K562 (cell line): ENCODE data around the gene HNF4A. TPM values are rescaled to one million over a fixed set of nuclear protein-coding genes. Genes with fewer than 3 reads are reported as not detected.
A peak's percentile ranks its signal among the peaks of the same experiment; 100 is the strongest.

ENCODE experiments used
- ARHGAP35 ChIP-seq: fragments of 450-650 bp; IDR thresholded peaks from 2 replicates; pipeline ENCODE4 v1.6.1; 2018; ENCODE audit not compliant: partially characterized antibody
- BACH1 ChIP-seq: fragments of 200-800 bp; sonication (Bioruptor generic); IDR thresholded peaks from 2 replicates; pipeline ENCODE4 v1.6.1; 2016; ENCODE audit warnings: missing genetic modification characterization, missing compliant biosample characterization
- BDP1 ChIP-seq: IDR thresholded peaks from 3 replicates; pipeline ENCODE4 v1.6.1; 2011; ENCODE audit not compliant: insufficient read length, insufficient read depth
- BHLHE40 ChIP-seq: IDR thresholded peaks from 2 replicates; pipeline ENCODE4 v1.6.1; 2011; ENCODE audit warnings: low read length, improper control_type of control experiment
- CREBBP ChIP-seq: IDR thresholded peaks from one replicate; pipeline ENCODE4 v1.6.1; 2012; ENCODE audit warnings: low read depth, mild to moderate bottlenecking, control low read depth, inconsistent platforms, low read length
- CXXC5 ChIP-seq: fragments of 250-450 bp; sonication (Bioruptor Pico); IDR thresholded peaks from 2 replicates; pipeline ENCODE4 v1.8.0; 2022; ENCODE audit warnings: inconsistent platforms, mild to moderate bottlenecking, moderate library complexity
- EGR1 ChIP-seq: fragments of 450-650 bp; conservative IDR thresholded peaks from 2 replicates; pipeline ENCODE4 v1.6.1; 2017; ENCODE audit warnings: mild to moderate bottlenecking
- ELF4 ChIP-seq: fragments of 450-650 bp; formaldehyde crosslinking; IDR thresholded peaks from 2 replicates; pipeline ENCODE4 v1.4.0; 2022; ENCODE audit warnings: missing genetic modification characterization
- HDAC2 ChIP-seq: fragments of 450-650 bp; IDR thresholded peaks from 2 replicates; pipeline ENCODE4 v1.6.1; 2016; ENCODE audit warnings: mild to moderate bottlenecking
- KDM1A ChIP-seq, 2 experiments: fragments of 450-650 bp; IDR thresholded peaks; 2 replicates each; pipeline ENCODE4 v1.6.1; 2016; ENCODE audit warnings: mild to moderate bottlenecking in 2 of 2
- KLF1 ChIP-seq: fragments of 450-650 bp; IDR thresholded peaks from 2 replicates; pipeline ENCODE4 v1.6.1; 2016; ENCODE audit warnings: missing genetic modification characterization, missing compliant biosample characterization
- LEF1 ChIP-seq: fragments of 450-650 bp; IDR thresholded peaks from 2 replicates; pipeline ENCODE4 v1.6.1; 2016; ENCODE audit warnings: mild to moderate bottlenecking
- MTA2 ChIP-seq: fragments of 450-650 bp; IDR thresholded peaks from 2 replicates; pipeline ENCODE4 v1.6.1; 2016; ENCODE audit warnings: low read depth
- MYBL2 ChIP-seq, 2 experiments: fragments of 450-650 bp in 1 of 2; sonication (generic) in 1 of 2; formaldehyde crosslinking in 1 of 2; IDR thresholded peaks; 2 replicates each; pipeline versions ENCODE4 v1.6.1 to v1.8.1; 2017 to 2022; ENCODE audit warnings: borderline replicate concordance in 1 of 2, inconsistent platforms in 1 of 2, low read depth in 1 of 2, mild to moderate bottlenecking in 1 of 2, missing genetic modification reagents in 1 of 2, moderate library complexity in 1 of 2
- SRSF3 ChIP-seq: fragments of 200-400 bp; formaldehyde crosslinking; IDR thresholded peaks from 2 replicates; pipeline ENCODE4 v1.6.1; 2016; ENCODE audit warnings: mild to moderate bottlenecking, low read length, moderate library complexity; ENCODE audit not compliant: insufficient read depth
- ZHX1 ChIP-seq: fragments of 150-350 bp; conservative IDR thresholded peaks from 2 replicates; pipeline ENCODE4 v1.6.1; 2014; ENCODE audit warnings: low read length
- ZNF280A ChIP-seq: fragments of 450-650 bp; IDR thresholded peaks from 2 replicates; pipeline ENCODE4 v1.6.1; 2018; ENCODE audit warnings: mild to moderate bottlenecking, low read depth; ENCODE audit not compliant: partially characterized antibody
- ZNF311 ChIP-seq: fragments of 250-450 bp; sonication (Bioruptor Pico); IDR thresholded peaks from 2 replicates; pipeline ENCODE4 v1.4.0; 2020; ENCODE audit warnings: mild to moderate bottlenecking, moderate library complexity
- polyA plus RNA-seq, 8 experiments: library from polyadenylated mRNA; depleted of rRNA in 4 of 8; stranded (reverse) in 5 of 8; unstranded in 3 of 8; fragments of >200 nt; fragmentation: Nextera tagmentation in 2 of 8; fragmentation: Illumina TruSeq in 1 of 8; extraction: Ambion mirVana in 2 of 8; extraction: Trizol in 1 of 8; gene quantifications; 2 replicates each; pipeline versions ENCODE4 v1.2.1 to v1.2.3, GENCODE V29; 2011 to 2014; ENCODE audit warnings: inconsistent platforms in 1 of 8, missing spikeins in 1 of 8
- total RNA-seq, 7 experiments: library from RNA; depleted of rRNA in 6 of 7; stranded (reverse); fragments of >200 nt in 6 of 7; fragmentation: Illumina TruSeq in 2 of 7; extraction: Trizol in 2 of 7; gene quantifications; 2 replicates each; pipeline versions ENCODE4 v1.2.1 to v1.2.3, GENCODE V29; 2011 to 2021; ENCODE audit warnings: low replicate concordance in 1 of 7

The HNF4A gene
- total and polyA plus RNA-seq, 9 of the 15 experiments (the other 6 are each of a cell fraction or from before 2014, with no cell fraction given): 0.03 to 0.27 (median 0.08) TPM; not detected in 5

GRCh38 chr20:44394702-44395460 lies 39.4 kb downstream of the HNF4A start (continued):
- TF ChIP-seq CREBBP (no peak), EGR1 (no peak), ELF4 (CRISPR knock-in tag) (no peak), SRSF3 (no peak), LEF1 (no peak), ZNF280A (no peak), MYBL2 (IDR thresholded peaks at IDR 0.05; ENCODE audit: low read depth) (no peak), MYBL2 (CRISPR knock-in tag; IDR thresholded peaks at IDR 0.05; ENCODE audit: borderline replicate concordance) (no peak), ZNF311 (CRISPR knock-in tag) (no peak), BHLHE40 (no peak), CXXC5 (CRISPR knock-in tag) (peak; percentile 18; the same call in 1 of the 2 replicates), BDP1 (no peak), KLF1 (no peak), ARHGAP35 (no peak), ZHX1 (no peak), KDM1A (IDR thresholded peaks at IDR 0.05) (peak; percentile 54 to 72; a peak in 2 of 4 replicates), HDAC2 (peak; percentile 55; the same call in 1 of the 2 replicates), MTA2 (peak; percentile 73), BACH1 (tag) (peak; percentile 70; the same call in 1 of the 2 replicates)
- TF ChIP-seq, all 486 proteins: peak for 69
